Stomach (tissue), 4 donors: ENCODE measurements around the gene MUC5AC.

ENCODE experiments used
- CTCF ChIP-seq, 7 experiments: fragments of 450-650 bp in 4 of 7; fragments of 200-600 bp in 3 of 7; sonication (generic) in 3 of 7; IDR thresholded peaks; one replicate each; pipeline ENCODE4 v1.5.1; 2016 to 2019; ENCODE audit warnings: antibody characterized with exemption in 7 of 7, control low read depth in 2 of 7, mild to moderate bottlenecking in 1 of 7
- EP300 ChIP-seq: sonication (generic); formaldehyde crosslinking; IDR thresholded peaks from one replicate; pipeline ENCODE4 v1.6.1; 2017; ENCODE audit warnings: antibody characterized with exemption
- POLR2A ChIP-seq, 4 donors: fragments of 450-650 bp; IDR thresholded peaks; one replicate each; pipeline ENCODE4 v1.6.1; 2016; ENCODE audit warnings: antibody characterized with exemption in 4 of 4, control low read depth in 2 of 4, mild to moderate bottlenecking in 1 of 4, moderate library complexity in 1 of 4

GRCh38 chr11:1220941-1221721 is 63.4 kb downstream of the MUC5AC start:
- TF ChIP-seq CTCF (IDR thresholded peaks at IDR 0.05), result no peak
- TF ChIP-seq POLR2A (IDR thresholded peaks at IDR 0.05), result no peak
- TF ChIP-seq EP300, result no peak
